ENCODE measurements around the gene FBRSL1. TPM values are rescaled to one million over a fixed set of nuclear protein-coding genes. Genes with fewer than 3 reads are reported as not detected.

The FBRSL1 gene
- total and polyA plus RNA-seq, 2 of the 8 experiments (the other 6 are each of a cell fraction or from before 2014, with no cell fraction given): 18.4 to 109 TPM

- Histone ChIP-seq H3K4me2 (ENCODE audit: insufficient read depth in 1 of 2, low read depth in 2 of 2, low read length in 2 of 2) (no peak overlapping the region), H2BK12ac (ENCODE audit: low read depth, low read length) (no peak overlapping the region), H2BK120ac (replicated peaks; ENCODE audit: low read depth, low read length) (no peak overlapping the region), H3K56ac (replicated peaks; ENCODE audit: insufficient read length, low read depth, low read length) (no peak overlapping the region), H3K27ac (ENCODE audit: low read depth, low read length) (no peak overlapping the region), H2BK20ac (ENCODE audit: low read length) (no peak overlapping the region), H3K9me3 (ENCODE audit: insufficient read depth in 2 of 2, low read depth in 1 of 2, low read length in 1 of 2) (no peaks in the 10 kb centered on the region), H3K79me1 (ENCODE audit: low read depth, low read length) (no peaks in the 10 kb centered on the region), H2AK5ac (ENCODE audit: low read depth, low read length) (no peak overlapping the region), H3K27me3 (replicated peaks in 1 of 4; ENCODE audit: control insufficient read depth in 3 of 4, extremely low read depth in 1 of 4, insufficient read depth in 3 of 4, low read length in 3 of 4) (peaks cover 27 to 76% (median 65%) of the 10 kb centered on the region in 4 experiments), H3K9ac (replicated peaks in 1 of 4; ENCODE audit: extremely low read depth in 1 of 4, low read depth in 3 of 4, low read length in 3 of 4) (no peak overlapping the region), H3K4me1 (replicated peaks in 1 of 4; ENCODE audit: control insufficient read depth in 3 of 4, insufficient read depth in 4 of 4, low read length in 3 of 4) (no peaks in the 10 kb centered on the region; a peak in 5 of 7 replicates), H3K79me2 (ENCODE audit: control insufficient read depth in 1 of 2, insufficient read depth in 2 of 2, low read length in 2 of 2) (peaks cover 0 to under 1% of the 10 kb centered on the region in 2 experiments; a peak in 1 of 4 replicates), H3K4ac (replicated peaks; ENCODE audit: insufficient read length, low read depth, low read length) (no peak overlapping the region), H4K5ac (ENCODE audit: insufficient read length, low read depth, low read length) (no peak overlapping the region), H4K8ac (ENCODE audit: extremely low read depth, insufficient read depth, low read length) (no peak overlapping the region), H2AFZ (ENCODE audit: low read length) (no peak overlapping the region), H3K18ac (ENCODE audit: extremely low read depth, low read length) (no peak overlapping the region), H2BK5ac (ENCODE audit: low read depth, low read length) (no peak overlapping the region), H3K14ac (ENCODE audit: insufficient read length) (no peak overlapping the region), H3K23me2 (ENCODE audit: low read depth, low read length) (peaks cover 5% of the 10 kb centered on the region; the same call in 1 of the 2 replicates), H2BK15ac (ENCODE audit: low read length) (no peak overlapping the region), H4K20me1 (replicated peaks in 1 of 2; ENCODE audit: control insufficient read depth in 1 of 2, insufficient read depth in 2 of 2, low read length in 2 of 2) (peaks cover 0 to 7% of the 10 kb centered on the region in 2 experiments), H3K23ac (ENCODE audit: insufficient read length) (no peak overlapping the region), H3K4me3 (ENCODE audit: extremely low read depth in 1 of 4, insufficient read depth in 2 of 4, low read depth in 3 of 4, low read length in 4 of 4) (no peak overlapping the region), H3K36me3 (ENCODE audit: control insufficient read depth in 2 of 4, insufficient read depth in 4 of 4, low read length in 3 of 4) (no peaks in the 10 kb centered on the region), H4K91ac (replicated peaks; ENCODE audit: insufficient read length, low read length) (no peak overlapping the region)
- FAIRE-seq (no peak), DNase-seq (ENCODE audit: low read depth in 1 of 2, low spot score in 2 of 2) (no peak)
- 90% methylated on average over 14 of the region's 16 CpGs; no CpG with 5 or more reads in 1 of the 2 experiments for WGBS, 2 experiments (ENCODE audit: extremely low coverage in 1 of 2, insufficient coverage in 1 of 2, insufficient read length in 1 of 2, insufficient replicate concordance in 2 of 2, low coverage in 1 of 2, low lambda C conversion rate in 2 of 2, missing lambda C conversion rate in 1 of 2)
- ChIA-PET CTCF (ENCODE audit: partially characterized antibody) (no interaction called here), POLR2A (ENCODE audit: partially characterized antibody) (no interaction called here)
- TF ChIP-seq SAP30 (IDR thresholded peaks at IDR 0.05; ENCODE audit: insufficient read depth, insufficient replicate concordance, low read length): no peak
- TF ChIP-seq CTBP2 (IDR thresholded peaks at IDR 0.05; ENCODE audit: borderline replicate concordance, insufficient read depth, insufficient read length, low read length): no peak
- TF ChIP-seq YY1 (IDR thresholded peaks at IDR 0.05; ENCODE audit: low read depth, low read length): no peak
- TF ChIP-seq SIRT6 (IDR thresholded peaks at IDR 0.05; ENCODE audit: low read length): no peak
- no peak for TF ChIP-seq EP300 (IDR thresholded peaks at IDR 0.05; ENCODE audit: borderline replicate concordance in 1 of 2, low read depth in 2 of 2, low read length in 2 of 2)
- no peak for TF ChIP-seq TAF1 (IDR thresholded peaks at IDR 0.05; ENCODE audit: low read depth, low read length)
Observed at GRCh38 chr12:132556216-132556615, 66.3 kb downstream of the FBRSL1 start.
